CD4-positive, alpha-beta T cell treated with Interferon gamma for 1 hour (primary cell): ENCODE data around the gene IFNAR1.

ENCODE experiments used
- DNase-seq: peaks from one replicate; pipeline ENCODE4 v3.0.0-alpha.2; 2020

IFNAR1 gene

DNA sequence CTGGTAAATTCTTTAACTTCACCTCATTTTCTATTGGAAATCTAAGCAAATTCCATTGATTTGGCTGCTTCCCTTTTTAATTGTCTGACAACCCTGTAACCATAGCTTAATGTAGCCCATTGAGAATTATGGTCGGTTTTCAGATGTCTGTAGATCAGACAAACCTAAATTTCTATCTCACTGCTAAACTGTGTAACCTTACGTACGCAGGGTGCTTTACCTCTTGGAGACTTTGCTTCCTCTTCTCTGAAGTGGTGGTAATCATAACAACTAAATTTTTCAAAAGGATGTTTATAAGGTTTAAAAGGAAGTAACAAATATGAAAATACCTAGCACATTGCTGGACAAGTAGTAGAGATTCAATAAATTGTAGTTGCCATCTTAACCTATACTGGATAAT is 25.9 kb downstream of the IFNAR1 start:
- DNase-seq = no peak

DNA sequence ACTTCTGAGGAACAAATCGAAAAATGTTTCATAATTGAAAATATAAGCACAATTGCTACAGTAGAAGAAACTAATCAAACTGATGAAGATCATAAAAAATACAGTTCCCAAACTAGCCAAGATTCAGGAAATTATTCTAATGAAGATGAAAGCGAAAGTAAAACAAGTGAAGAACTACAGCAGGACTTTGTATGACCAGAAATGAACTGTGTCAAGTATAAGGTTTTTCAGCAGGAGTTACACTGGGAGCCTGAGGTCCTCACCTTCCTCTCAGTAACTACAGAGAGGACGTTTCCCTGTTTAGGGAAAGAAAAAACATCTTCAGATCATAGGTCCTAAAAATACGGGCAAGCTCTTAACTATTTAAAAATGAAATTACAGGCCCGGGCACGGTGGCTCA is 30.6 kb downstream of the IFNAR1 start:
- no peak for DNase-seq

DNA sequence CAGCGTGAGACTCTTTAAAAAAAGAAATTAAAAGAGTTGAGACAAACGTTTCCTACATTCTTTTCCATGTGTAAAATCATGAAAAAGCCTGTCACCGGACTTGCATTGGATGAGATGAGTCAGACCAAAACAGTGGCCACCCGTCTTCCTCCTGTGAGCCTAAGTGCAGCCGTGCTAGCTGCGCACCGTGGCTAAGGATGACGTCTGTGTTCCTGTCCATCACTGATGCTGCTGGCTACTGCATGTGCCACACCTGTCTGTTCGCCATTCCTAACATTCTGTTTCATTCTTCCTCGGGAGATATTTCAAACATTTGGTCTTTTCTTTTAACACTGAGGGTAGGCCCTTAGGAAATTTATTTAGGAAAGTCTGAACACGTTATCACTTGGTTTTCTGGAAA is 31.2 kb downstream of the IFNAR1 start:
- no peak for DNase-seq

DNA sequence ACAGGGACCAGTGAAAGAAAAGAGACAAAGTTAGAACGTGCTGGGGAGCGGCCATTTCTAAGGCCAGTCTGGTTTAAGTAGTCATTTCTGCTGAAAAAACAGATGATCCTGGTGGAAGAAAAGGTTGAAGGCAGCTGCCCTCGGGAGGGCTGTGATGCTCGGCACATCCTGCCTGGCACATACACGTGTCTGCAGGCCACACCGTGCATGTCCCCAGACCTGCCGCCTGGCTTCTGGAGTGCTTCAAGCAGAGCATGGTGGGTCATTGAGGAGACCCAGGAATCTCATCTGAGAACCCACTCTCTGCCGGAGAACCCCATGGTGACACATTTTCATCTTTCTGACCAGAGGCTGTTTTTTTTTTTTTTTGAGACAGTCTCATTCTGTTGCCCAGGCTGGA is 32.4 kb downstream of the IFNAR1 start:
- no peak for DNase-seq

DNA sequence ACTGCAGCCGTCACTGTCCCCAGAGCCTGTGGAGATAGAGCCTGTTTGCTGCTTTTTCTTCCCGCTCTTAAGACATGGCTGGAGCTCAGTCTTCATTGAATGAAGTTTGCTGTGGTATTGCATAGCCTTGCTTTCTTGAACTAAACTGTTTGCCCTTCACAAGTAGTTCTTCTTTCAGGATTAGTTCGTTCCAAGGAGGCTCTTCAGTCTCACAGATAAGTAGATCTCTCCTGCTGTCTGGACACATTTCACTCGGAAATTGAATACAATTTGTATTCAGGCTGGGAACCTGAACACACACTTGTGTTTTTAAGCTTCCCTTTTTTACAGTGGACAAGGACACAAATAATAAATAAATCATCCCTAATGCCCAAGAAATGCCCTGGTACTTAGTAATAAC is 34.7 kb downstream of the IFNAR1 start:
- DNase-seq = no peak

DNA sequence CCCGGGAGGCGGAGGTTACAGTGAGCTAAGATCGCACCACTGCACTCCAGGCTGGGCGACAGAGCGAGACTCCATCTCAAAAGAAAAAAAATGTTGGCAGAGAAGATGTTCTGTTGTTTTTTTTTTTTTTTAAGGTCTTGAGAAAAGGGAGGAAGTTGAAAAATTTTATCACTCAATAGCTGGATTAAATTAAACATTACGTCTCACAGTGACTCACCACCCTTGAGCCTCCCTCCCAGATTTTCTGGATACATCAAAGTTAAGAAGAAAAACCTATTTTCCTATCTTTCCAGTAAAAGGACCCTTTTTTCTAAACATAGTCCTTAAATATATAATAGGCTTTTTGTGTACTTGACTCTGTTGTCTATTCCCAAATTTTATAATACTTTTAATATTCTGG is 35.5 kb downstream of the IFNAR1 start:
- no peak for DNase-seq

DNA sequence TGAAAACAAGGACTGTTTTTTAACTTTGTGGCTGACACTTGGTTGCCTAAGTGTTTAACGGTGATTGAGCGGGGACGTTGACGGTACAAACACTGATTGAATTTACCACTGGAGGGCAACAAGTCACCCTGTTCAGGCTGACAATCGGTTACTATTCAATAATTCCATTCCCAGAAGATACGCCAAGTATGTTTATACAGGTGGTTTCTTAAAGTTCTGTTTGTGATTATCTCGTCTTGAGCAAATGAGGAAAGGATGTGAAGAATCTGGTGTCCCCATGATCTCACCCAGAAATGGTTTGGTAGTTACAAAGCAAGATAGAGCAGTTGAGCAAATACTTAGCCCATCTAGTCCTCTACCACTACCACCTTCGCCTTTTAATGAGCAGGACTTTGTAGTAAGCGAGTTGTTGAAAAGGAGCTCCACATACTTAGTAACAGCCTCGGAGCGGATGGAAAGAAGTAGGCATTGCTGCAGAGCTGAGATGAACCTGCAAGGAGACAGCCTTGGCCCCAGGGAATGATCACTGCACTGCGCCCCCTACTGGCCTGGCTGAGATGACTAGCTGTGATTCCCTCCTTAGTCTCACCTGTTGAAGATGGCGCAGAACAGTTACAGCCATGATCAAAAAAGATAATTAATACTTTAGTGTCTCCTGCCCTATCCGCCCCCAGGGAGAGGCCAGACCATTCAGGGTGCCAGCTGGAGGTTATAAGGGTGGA is 36.3 kb downstream of the IFNAR1 start:
- peak; percentile 80 for DNase-seq

DNA sequence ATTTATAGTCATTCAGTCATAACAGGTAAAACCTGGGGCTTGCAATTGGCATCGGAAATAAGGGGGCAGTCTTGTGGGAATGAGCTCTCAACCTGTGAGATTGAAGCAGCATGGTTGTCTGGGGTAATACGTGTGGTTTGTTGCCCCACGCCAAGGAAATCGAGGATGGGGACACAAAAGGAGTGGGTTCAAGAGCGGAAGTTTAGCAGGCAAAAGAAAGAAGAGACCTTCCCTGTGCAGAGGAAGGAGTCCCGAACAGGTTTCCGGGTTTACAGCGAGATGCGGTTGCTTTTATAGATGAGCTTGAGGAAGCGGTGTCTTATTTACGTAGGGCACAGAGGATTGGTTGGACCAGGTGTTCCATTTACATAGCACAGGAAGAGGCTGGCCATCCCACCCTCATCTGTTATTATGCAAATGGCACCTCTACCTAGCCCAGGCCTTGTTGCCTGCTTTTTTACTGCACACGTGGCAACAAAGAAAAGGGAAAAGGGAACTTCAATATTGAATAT is 37.3 kb downstream of the IFNAR1 start:
- peak; percentile 81 for DNase-seq

DNA sequence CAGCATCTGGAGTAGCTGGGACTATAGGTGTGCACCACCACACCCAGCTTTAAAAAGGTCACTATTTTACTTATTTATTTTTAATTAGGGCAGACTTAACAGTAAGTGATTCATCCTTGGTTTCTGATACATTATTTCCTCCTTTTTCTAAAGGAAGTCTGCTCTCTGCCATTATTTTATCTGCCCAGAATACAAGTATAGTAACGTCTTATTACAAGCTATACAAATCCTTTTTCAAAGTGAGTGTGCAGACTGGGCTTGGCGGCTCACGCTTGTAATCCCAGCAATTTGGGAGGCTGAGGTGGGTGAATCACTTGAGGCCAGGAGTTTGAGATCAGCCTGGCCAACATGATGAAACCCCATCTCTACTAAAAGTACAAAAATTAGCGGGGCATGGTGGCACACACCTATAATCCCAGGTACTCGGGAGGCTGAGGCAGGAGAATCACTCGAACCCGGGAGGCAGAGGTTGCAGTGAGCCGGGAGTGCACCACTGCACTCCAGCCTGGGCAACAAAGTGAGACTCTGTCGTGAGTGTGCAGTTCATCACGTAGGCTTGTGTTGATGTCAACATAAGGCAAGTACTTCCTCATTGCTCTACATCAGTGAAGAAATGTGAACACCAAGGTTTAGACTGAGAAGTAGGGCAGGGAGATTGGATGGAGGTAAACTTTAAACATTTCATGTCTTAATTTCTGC is 39.3 kb downstream of the IFNAR1 start:
- peak; percentile 28 for DNase-seq

DNA sequence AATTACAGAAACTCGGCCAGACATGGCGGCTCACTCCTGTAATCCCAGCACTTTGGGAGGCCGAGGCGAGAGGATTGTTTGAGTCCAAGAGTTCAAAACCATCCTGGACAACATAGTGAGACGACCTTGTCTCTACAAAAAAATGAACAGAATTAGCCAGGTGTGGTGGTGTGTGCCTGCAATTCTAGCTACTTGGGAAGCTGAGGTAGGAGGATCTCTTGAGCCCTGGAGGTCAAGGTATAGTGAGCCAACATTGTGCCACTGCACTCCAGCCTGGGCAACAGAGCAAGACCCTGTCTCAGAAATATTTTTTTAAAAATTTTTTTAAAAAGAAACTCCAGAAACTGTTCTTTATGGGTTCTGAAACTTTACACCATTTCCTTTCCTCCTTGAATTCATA is 40.1 kb downstream of the IFNAR1 start:
- DNase-seq = no peak

DNA sequence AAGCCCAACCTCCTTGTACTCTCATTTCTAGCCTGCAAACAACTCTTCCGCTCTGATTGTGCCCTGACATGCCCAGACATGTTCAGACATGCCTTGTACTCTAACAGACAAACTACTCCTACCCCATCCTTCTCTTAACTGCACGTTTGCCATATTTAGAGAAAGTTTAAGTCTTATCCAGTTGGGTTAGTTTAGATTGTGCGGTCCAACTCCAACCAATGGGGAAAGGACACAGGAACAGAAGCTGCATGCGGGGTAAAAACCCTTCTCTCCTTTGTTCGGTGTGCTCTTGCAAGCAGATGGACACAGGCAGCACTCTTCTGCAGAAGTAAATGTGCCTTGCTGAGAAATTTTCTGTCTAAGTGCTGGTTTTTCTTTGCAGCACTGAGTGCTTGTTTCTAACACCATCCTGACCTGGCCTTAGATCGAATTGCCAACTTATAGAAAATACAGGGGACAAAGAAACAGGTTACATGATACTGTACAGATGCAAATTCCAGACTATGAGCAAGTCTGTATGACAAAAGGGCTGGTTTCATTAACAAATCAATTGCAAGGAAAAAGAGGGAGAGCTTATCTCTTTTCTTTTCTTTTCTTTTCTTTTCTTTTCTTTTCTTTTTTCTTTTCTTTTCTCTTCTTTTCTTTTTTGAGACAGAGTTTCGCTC is 42.7 kb downstream of the IFNAR1 start:
- no peak for DNase-seq

DNA sequence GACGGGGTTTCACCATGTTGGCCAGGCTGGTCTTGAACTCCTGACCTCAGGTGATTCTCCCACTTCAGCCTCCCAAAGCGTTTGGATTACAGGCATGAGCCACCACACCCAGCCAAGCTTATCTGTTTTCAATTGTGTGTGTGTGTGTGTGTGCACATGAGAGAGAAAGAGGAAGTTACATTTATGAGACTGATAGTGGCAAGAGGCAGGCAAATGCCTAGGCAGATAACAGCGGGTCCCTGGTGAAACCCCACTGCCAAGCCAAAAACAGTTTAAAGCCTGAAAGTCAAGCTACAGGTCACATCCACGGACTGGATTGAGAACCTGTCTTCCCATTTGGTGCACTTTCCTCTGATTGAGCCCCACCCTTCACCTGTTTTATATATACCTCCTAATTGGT is 43.4 kb downstream of the IFNAR1 start:
- peak; percentile 45 for DNase-seq

DNA sequence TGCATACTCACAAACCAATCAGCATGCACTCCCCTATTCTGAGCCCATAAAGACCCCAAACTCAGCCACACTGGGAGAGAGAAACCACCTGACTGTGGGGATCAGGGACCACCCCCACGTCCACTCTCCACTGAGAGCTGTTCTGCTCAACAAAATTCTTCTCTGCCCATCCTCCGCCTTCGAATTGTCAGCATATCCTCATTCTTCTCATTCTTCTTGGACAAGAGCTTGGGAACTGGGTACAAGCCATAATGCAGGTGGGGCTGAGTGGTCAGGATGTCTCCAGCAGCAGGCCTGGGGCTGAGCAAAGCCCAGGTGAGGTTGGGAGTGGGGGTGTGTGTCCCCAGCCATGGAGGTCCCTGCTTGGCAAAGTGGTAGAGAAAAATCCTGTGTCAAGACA is 43.8 kb downstream of the IFNAR1 start:
- DNase-seq = no peak

DNA sequence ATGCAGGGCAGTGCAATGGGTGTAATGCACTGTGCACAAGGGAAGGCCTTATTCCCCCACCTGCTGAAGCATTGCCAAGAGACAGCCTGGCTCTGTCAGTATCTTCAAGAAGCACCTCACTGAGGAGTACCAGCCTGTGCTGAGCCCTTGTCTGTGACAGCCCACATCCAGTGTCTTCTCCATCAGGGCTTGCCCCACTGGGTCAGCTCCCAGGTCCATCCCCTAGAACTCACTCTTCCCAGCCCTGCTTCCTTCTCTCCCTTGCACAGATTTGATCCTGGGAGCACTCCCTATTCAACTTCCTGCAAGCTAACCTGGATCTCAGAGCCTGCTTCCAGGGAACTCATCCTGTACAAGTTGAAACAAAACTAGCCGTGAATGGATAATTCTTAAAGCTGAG is 44.8 kb downstream of the IFNAR1 start:
- DNase-seq = no peak

DNA sequence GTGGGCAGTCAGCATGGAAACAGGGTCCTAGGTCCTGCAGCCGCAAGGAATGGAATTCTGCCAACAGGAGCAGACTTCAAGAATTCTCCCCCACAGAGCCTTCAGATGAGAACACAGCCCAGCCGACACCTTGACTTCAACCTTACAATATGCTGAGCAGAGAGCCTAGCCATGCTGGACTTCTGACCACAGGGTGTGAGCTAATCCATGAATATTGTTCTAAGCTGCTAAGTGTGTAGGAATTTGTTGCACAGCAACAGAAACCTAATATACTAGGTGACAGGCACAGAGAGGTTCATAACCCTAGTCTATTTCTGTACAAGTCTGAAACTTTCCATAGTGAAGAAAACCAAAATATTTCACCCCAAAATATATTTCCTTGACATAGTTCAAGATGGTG is 45.5 kb downstream of the IFNAR1 start:
- no peak for DNase-seq

DNA sequence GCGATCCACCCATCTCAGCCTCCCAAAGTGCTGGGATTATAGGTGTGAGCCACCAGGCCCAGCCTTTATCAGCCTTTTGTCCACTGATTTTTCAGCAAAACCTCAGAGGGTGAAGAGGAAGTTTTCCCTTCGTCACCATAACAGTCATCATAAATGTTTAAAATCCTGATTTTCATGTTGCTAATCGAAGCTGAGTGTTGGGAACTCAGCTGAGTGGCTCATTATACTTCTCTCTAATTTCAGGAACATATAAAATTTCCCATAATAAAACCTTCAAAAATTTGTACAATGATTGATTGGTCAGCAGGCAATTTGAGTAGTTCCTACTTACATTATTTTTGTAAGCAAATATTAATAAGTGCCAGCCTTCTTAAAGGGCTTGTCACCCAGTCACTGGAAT is 46.6 kb downstream of the IFNAR1 start:
- no peak for DNase-seq

DNA sequence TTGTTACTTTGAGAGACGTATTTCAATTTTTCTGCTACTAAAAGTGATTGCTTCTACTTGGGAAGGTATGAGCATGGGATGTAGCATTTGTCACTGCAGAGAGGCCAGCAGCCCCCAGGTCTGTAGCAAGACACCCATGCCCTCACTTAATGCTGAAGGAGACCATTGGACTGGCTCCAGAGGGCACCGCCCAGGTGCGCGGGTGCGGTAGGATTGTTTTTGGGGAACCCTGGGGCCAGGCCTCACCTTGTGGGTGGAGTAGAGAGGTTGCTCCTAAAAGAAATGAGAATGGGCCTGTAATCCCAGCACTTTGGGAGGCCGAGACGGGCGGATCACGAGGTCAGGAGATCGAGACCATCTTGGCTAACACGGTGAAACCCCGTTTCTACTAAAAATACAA is 47.8 kb downstream of the IFNAR1 start:
- no peak for DNase-seq

DNA sequence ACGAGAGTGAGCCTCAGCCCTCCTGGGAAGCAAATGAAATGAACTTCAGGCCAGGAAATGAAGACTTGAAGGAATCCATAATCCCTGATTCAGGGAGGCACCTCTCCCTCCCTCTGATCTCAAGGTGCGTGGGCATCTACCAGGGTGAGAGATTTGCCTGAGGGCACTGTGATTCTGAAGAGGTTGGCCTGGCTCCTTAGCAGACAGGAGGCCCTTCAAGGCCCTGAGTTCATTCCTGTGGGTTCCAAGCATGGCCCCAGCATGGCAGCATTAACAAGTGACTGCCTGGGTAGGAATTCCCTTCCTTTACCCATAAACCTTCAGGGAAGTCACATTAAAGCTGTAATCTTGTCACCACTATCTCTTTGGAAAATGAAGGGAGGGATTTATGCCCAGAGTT is 48.7 kb downstream of the IFNAR1 start:
- DNase-seq = no peak

DNA sequence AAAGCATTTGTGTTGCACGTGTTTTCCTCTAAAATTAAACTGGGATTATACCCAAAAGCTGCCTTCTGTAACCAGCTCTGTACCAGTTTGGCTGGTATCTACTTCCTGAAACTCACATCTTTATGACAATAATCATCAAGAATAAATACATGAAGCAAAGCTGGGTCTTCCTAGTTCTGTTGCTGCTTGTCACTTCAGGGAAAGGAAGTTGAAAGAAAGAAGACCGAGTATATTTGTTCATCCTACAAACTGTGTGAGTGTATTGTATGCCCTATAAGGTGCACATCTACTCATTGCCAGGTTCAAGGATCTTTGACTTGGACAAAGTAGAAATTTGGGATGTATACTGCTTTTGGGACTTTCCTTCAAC is 49.3 kb downstream of the IFNAR1 start:
- no peak for DNase-seq

DNA sequence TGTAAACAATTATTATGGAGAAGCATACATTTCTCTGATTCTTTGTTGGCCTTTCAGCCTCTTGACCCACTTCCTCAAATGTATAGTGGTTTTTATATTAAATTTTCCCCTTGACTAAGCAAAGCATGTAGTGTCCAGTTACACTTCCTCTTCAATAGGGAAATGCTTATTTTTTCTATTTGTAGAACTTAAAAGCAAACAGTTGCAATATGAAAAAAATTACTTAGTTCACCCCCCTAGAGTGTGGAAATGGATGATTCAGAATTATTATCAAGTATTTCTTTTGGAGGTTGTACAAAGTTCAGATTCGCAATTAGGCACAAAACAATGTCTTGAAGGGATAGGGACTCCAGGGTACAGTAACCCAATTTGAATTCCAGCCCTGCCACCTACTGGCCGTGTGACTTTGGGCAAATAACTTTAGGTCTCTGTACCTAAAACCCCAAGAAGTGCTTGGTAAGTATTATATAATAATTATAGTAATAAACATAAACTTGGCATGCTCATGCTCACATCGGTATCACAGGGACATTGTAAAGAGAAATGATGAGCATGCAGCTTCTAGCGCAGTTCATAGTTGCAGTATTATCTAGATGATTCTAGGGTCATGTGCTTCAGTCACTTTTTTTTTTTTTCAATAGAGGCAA is 49.8 kb downstream of the IFNAR1 start:
- DNase-seq = peak; percentile 62

DNA sequence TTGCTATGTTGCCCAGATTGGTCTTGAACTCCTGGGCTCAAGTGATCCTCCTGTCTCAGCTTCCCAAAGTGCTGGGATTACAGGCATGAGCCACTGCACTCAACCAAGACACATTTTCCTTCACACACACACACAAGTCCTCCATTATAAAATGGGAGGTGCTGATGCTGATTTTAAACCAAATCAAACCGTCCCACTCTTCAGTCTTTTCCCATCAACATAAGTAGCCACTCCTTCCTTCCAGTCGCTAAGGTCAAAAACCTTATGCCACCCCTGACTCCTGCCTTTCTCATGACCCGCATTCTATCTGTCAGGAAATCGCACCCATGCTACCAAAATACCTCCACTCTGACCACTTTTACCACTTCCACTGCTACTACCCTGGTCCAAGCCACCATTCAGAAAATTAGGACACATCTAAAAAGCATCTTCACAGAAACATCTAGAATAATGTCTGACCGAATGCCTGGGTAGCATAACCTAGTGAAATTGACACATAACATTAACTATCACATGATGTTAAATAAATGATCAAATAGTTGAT is 50.4 kb downstream of the IFNAR1 start:
- no peak for DNase-seq

DNA sequence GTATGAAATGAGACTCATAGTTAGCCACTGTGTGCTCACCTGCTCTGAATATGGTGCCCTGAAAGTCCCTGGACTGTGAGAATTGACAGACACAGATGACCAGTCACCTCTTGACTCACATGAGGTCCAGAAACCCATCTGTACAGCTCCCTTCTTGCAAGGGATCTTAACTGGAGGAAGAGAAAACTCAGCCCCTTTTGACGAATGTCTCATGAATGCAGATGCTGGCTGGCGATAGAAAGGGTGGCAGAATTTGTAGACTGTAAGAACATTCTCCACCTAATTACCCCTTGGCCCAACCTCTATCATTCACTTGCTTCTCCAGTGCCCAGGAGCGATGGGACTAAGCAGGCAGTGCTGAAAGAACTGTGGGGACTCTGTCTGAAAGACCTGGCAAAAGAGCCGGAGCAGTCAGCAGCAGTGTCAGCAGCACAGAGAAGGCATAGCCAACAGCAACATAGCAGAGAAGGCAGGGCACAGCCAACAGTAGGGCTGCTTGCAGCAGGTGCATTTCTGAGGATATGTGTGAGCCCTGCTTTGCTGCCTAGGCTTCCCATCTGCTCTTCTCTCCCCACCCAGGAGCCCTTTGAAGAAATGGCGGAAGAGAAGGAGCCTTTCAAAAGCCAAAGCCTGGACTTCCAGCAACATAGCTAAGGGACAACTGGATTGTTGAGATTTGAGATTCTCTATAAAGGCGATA is 52.6 kb downstream of the IFNAR1 start:
- no peak for DNase-seq

DNA sequence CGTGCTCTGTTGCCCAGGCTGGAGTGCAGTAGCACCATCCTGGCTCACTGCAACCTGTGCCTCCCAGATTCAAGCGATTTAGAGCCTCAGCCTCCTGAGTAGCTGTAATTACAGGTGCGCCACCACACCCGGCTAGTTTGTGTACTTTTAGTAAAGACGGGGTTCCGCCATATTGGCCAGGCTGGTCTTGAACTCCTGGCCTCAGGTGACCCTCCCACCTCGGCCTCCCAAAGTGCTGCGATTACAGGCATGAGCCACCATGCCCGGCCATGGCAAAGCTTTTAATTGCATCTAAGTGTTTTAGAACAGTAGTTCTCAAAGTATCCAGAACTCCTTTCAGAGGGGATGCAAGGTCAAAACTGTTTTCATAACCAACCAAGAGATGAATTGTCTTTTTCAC is 53.3 kb downstream of the IFNAR1 start:
- no peak for DNase-seq
